B cell (primary cell): Measurements from ENCODE around the gene FRK.

Experiments
- EZH2 ChIP-seq: IDR thresholded peaks from 2 replicates; pipeline ENCODE4 v1.6.1; 2012; ENCODE audit warnings: borderline replicate concordance, low read depth, mild to moderate bottlenecking, moderate library complexity, low read length; ENCODE audit not compliant: insufficient read depth, poor library complexity, severe bottlenecking
- TF ChIP-seq, protein P1 (sequence below): fragments of 200-600 bp; IDR thresholded peaks from one replicate; pipeline ENCODE4 v1.8.0; 2022; ENCODE audit warnings: antibody characterized with exemption, mild to moderate bottlenecking

DNA sequence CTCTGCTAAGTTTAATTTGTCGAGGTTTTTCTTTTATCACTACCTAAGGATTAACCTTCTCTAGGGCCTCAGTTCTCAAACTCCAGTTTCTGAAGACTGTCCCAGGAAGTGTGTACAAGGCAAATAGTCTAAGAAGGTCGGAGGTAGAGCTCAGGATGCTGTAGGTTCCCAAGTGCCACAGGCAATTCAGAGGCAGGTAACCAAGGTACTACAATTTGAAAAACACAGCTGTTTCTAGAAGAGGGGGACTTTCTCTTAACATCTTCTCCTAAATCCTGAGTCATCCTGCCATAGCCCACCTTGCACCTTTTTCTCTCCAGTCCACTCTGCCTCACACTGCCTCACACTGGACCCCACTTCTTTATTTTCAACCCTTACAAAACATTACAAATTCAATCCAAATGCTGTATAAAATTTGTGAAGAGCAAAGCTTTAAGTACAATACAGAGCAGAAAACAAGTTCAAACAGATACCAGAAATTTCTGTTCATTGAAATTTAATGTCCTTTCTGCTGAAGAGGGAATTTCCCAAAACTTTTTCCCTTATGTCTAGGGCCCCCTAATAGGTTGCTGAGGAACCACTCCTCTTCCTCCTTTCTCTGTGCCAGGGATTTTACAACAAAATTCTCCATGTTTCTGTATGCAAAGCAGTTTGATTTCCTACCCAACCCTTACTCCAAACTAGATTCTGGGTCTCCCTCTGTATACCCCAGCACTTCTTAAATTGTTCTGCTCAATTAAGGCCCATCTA, 43.0 kb downstream of the FRK start:
- TF ChIP-seq EZH2, result no peak
- TF ChIP-seq, protein P1, sequence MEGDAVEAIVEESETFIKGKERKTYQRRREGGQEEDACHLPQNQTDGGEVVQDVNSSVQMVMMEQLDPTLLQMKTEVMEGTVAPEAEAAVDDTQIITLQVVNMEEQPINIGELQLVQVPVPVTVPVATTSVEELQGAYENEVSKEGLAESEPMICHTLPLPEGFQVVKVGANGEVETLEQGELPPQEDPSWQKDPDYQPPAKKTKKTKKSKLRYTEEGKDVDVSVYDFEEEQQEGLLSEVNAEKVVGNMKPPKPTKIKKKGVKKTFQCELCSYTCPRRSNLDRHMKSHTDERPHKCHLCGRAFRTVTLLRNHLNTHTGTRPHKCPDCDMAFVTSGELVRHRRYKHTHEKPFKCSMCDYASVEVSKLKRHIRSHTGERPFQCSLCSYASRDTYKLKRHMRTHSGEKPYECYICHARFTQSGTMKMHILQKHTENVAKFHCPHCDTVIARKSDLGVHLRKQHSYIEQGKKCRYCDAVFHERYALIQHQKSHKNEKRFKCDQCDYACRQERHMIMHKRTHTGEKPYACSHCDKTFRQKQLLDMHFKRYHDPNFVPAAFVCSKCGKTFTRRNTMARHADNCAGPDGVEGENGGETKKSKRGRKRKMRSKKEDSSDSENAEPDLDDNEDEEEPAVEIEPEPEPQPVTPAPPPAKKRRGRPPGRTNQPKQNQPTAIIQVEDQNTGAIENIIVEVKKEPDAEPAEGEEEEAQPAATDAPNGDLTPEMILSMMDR, result no peak
